Measurements from ENCODE around the gene TGIF2. TPM values are rescaled to one million over a fixed set of nuclear protein-coding genes. Genes with fewer than 3 reads are reported as not detected.

The TGIF2 gene
- total and polyA plus RNA-seq, 9 of the 15 experiments (the other 6 are each of a cell fraction or from before 2014, with no cell fraction given) = 6.8 to 27.8 (median 15.7) TPM

- TF ChIP-seq, protein P1, sequence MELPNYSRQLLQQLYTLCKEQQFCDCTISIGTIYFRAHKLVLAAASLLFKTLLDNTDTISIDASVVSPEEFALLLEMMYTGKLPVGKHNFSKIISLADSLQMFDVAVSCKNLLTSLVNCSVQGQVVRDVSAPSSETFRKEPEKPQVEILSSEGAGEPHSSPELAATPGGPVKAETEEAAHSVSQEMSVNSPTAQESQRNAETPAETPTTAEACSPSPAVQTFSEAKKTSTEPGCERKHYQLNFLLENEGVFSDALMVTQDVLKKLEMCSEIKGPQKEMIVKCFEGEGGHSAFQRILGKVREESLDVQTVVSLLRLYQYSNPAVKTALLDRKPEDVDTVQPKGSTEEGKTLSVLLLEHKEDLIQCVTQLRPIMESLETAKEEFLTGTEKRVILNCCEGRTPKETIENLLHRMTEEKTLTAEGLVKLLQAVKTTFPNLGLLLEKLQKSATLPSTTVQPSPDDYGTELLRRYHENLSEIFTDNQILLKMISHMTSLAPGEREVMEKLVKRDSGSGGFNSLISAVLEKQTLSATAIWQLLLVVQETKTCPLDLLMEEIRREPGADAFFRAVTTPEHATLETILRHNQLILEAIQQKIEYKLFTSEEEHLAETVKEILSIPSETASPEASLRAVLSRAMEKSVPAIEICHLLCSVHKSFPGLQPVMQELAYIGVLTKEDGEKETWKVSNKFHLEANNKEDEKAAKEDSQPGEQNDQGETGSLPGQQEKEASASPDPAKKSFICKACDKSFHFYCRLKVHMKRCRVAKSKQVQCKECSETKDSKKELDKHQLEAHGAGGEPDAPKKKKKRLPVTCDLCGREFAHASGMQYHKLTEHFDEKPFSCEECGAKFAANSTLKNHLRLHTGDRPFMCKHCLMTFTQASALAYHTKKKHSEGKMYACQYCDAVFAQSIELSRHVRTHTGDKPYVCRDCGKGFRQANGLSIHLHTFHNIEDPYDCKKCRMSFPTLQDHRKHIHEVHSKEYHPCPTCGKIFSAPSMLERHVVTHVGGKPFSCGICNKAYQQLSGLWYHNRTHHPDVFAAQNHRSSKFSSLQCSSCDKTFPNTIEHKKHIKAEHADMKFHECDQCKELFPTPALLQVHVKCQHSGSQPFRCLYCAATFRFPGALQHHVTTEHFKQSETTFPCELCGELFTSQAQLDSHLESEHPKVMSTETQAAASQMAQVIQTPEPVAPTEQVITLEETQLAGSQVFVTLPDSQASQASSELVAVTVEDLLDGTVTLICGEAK (IDR thresholded peaks at IDR 0.05) = no peak
- TF ChIP-seq, protein P1 (CRISPR knock-in tag; IDR thresholded peaks at IDR 0.05) = no peak
Measured at GRCh38 chr20:36532822-36533221, 40.6 kb upstream of the TGIF2 start (continued).

Data from K562 (cell line).